ENCODE results near the gene PLS3.

Gene PLS3

GRCh38 chrX:115564243-115564642 is 3.3 kb downstream of the PLS3 start:
- TF ChIP-seq CTCF (IDR thresholded peaks at IDR 0.05; ENCODE audit: low read depth, low read length, missing control alignments) = no peak
- no peak for DNase-seq (ENCODE audit: low read depth)
- H3K4me3 ChIP-seq (ENCODE audit: low read depth, low read length) = no peak overlapping the region

- H3K4me3 ChIP-seq (ENCODE audit: low read depth, low read length) = no peak overlapping the region
- TF ChIP-seq CTCF (IDR thresholded peaks at IDR 0.05; ENCODE audit: low read depth, low read length, missing control alignments) = no peak
- no peak for DNase-seq (ENCODE audit: low read depth)
Observed at GRCh38 chrX:115565888-115566287, 4.9 kb downstream of the PLS3 start.

- no peak for TF ChIP-seq CTCF (IDR thresholded peaks at IDR 0.05; ENCODE audit: low read depth, low read length, missing control alignments)
- no peak overlapping the region for H3K4me3 ChIP-seq (ENCODE audit: low read depth, low read length)
- DNase-seq (ENCODE audit: low read depth) = no peak
Observed at GRCh38 chrX:115571712-115572111, 10.7 kb downstream of the PLS3 start.

- no peak for DNase-seq (ENCODE audit: low read depth)
- TF ChIP-seq CTCF (IDR thresholded peaks at IDR 0.05; ENCODE audit: low read depth, low read length, missing control alignments) = no peak
Observed at GRCh38 chrX:115573185-115573584, 12.2 kb downstream of the PLS3 start.

GRCh38 chrX:115576676-115577075 is 15.7 kb downstream of the PLS3 start:
- no peak overlapping the region for H3K4me3 ChIP-seq (ENCODE audit: low read depth, low read length)
- TF ChIP-seq CTCF (IDR thresholded peaks at IDR 0.05; ENCODE audit: low read depth, low read length, missing control alignments) = no peak
- DNase-seq (ENCODE audit: low read depth) = no peak

More at GRCh38 chrX:115573185-115573584, 12.2 kb downstream of the PLS3 start:
- H3K4me3 ChIP-seq (ENCODE audit: low read depth, low read length) = no peak overlapping the region

- TF ChIP-seq CTCF (IDR thresholded peaks at IDR 0.05; ENCODE audit: low read depth, low read length, missing control alignments) = no peak
- H3K4me3 ChIP-seq (ENCODE audit: low read depth, low read length) = no peak overlapping the region
- no peak for DNase-seq (ENCODE audit: low read depth)
Observed at GRCh38 chrX:115579327-115579726, 18.4 kb downstream of the PLS3 start.

- no peak for DNase-seq (ENCODE audit: low read depth)
- TF ChIP-seq CTCF (IDR thresholded peaks at IDR 0.05; ENCODE audit: low read depth, low read length, missing control alignments) = no peak
- no peak overlapping the region for H3K4me3 ChIP-seq (ENCODE audit: low read depth, low read length)
Observed at GRCh38 chrX:115579786-115580294, 18.9 kb downstream of the PLS3 start.

All from GM12864 (cell line).